AG09309 (cell line): Measurements from ENCODE around the gene C14orf132.

ENCODE experiments used
- DNase-seq: peaks from one replicate; pipeline ENCODE4 v3.0.0-alpha.2; 2010; ENCODE audit warnings: low read depth
- H3K4me3 ChIP-seq: 2 replicates; pipeline ENCODE4 v1.5.1; 2011; ENCODE audit warnings: mild to moderate bottlenecking, low read depth, low read length, moderate library complexity; ENCODE audit not compliant: control insufficient read depth
- CTCF ChIP-seq: IDR thresholded peaks from 2 replicates; pipeline ENCODE4 v1.5.1; 2011; ENCODE audit warnings: mild to moderate bottlenecking, low read depth, low read length, inconsistent platforms; ENCODE audit not compliant: insufficient read depth, control insufficient read depth; ENCODE audit errors: missing control alignments

The C14orf132 gene

GRCh38 chr14:96039633-96040311 lies 610 bp downstream of the C14orf132 start:
- DNase-seq = no peak
- peak overlapping the region; percentile 85 for H3K4me3 ChIP-seq
- no peak for TF ChIP-seq CTCF

- H3K4me3 ChIP-seq = no peak overlapping the region
- no peak for DNase-seq
- TF ChIP-seq CTCF = no peak
Observed at GRCh38 chr14:96040828-96041371, 1.7 kb downstream of the C14orf132 start.

GRCh38 chr14:96042248-96042930 lies 3.2 kb downstream of the C14orf132 start:
- no peak for DNase-seq
- no peak overlapping the region for H3K4me3 ChIP-seq
- TF ChIP-seq CTCF = no peak

GRCh38 chr14:96046630-96047029 lies 7.5 kb downstream of the C14orf132 start:
- no peak for TF ChIP-seq CTCF
- no peak overlapping the region for H3K4me3 ChIP-seq
- DNase-seq = no peak

GRCh38 chr14:96047101-96047500 lies 7.9 kb downstream of the C14orf132 start:
- TF ChIP-seq CTCF = no peak
- DNase-seq = no peak
- no peak overlapping the region for H3K4me3 ChIP-seq

GRCh38 chr14:96049932-96050331 lies 10.8 kb downstream of the C14orf132 start:
- no peak for TF ChIP-seq CTCF
- H3K4me3 ChIP-seq = no peak overlapping the region
- no peak for DNase-seq
